A673 (cell line): ENCODE data around the gene TM4SF18. TPM values are rescaled to one million over a fixed set of nuclear protein-coding genes. Genes with fewer than 3 reads are reported as not detected.

Experiments
- BruUV-seq: library from RNA; stranded (reverse); fragments of 400-500 nt; replicated peaks from 2 replicates; lab custom pipeline; 2021; lab: Mats Ljungman, UMichigan
- CTCF ChIA-PET: fragments of 300-600 bp; sonication (Branson Sonifier 250); formaldehyde crosslinking; loops from one replicate; lab custom pipeline; 2022; ENCODE audit warnings: antibody characterized with exemption; lab: Charles Lee
- POLR2A ChIA-PET: fragments of 300-600 bp; sonication (Branson Sonifier 250); formaldehyde crosslinking; loops from one replicate; lab custom pipeline; 2022; ENCODE audit warnings: antibody characterized with exemption; ENCODE audit not compliant: low non-redundant PET; lab: Charles Lee
- DNase-seq: peaks from one replicate; pipeline ENCODE4 v3.0.0-alpha.2; 2015; ENCODE audit warnings: low spot score
- H3K27ac ChIP-seq: fragments of 200-600 bp; sonication (generic); 2 replicates; pipeline ENCODE4 v1.5.1; 2016; ENCODE audit warnings: mixed run types, low read depth, mild to moderate bottlenecking, mixed read lengths, antibody characterized with exemption, low read length; ENCODE audit not compliant: poor library complexity, severe bottlenecking
- H3K27me3 ChIP-seq: fragments of 200-600 bp; sonication (generic); replicated peaks from 2 replicates; pipeline ENCODE4 v1.6.1; 2017; ENCODE audit warnings: mixed run types, low read depth, mild to moderate bottlenecking, mixed read lengths, antibody characterized with exemption, low read length; ENCODE audit not compliant: insufficient read depth, poor library complexity
- H3K36me3 ChIP-seq: fragments of 200-600 bp; sonication (generic); 2 replicates; pipeline ENCODE4 v1.6.1; 2016; ENCODE audit warnings: mixed run types, mild to moderate bottlenecking, mixed read lengths, antibody characterized with exemption, low read length; ENCODE audit not compliant: insufficient read depth, poor library complexity, severe bottlenecking
- H3K4me1 ChIP-seq: fragments of 200-600 bp; sonication (generic); 2 replicates; pipeline ENCODE4 v1.6.1; 2017; ENCODE audit warnings: mixed run types, mild to moderate bottlenecking, mixed read lengths, antibody characterized with exemption, low read length; ENCODE audit not compliant: insufficient read depth, poor library complexity, severe bottlenecking
- H3K4me3 ChIP-seq: fragments of 200-600 bp; sonication (generic); 2 replicates; pipeline ENCODE4 v1.5.1; 2016; ENCODE audit warnings: low read depth, mixed run types, mild to moderate bottlenecking, mixed read lengths, low read length; ENCODE audit not compliant: poor library complexity, severe bottlenecking
- H3K9me3 ChIP-seq: fragments of 200-600 bp; sonication (generic); 2 replicates; pipeline ENCODE4 v1.6.1; 2016; ENCODE audit warnings: mixed run types, low read depth, mild to moderate bottlenecking, mixed read lengths, antibody characterized with exemption, low read length; ENCODE audit not compliant: poor library complexity, severe bottlenecking
- CTCF ChIP-seq: fragments of 300-800, 200-600 bp; sonication (generic); conservative IDR thresholded peaks from 2 replicates; pipeline ENCODE4 v1.5.1; 2017; ENCODE audit warnings: low read depth, mild to moderate bottlenecking, antibody characterized with exemption, low read length, moderate library complexity, mixed read lengths
- EZH2 ChIP-seq: fragments of 200-600 bp; sonication (generic); IDR thresholded peaks from 2 replicates; pipeline ENCODE4 v1.6.1; 2017; ENCODE audit warnings: borderline replicate concordance, low read depth, mild to moderate bottlenecking, mixed read lengths, antibody characterized with exemption, low read length; ENCODE audit not compliant: poor library complexity, severe bottlenecking
- intact Hi-C: fragments of 100-400 bp; cut with micrococcal nuclease; formaldehyde crosslinking; loops from one replicate; pipeline ENCODE4 v1.10.0; 2022; ENCODE audit not compliant: unreplicated experiment
- total RNA-seq: library from RNA; stranded (reverse); gene quantifications from 2 replicates; pipeline ENCODE4 v1.2.3, GENCODE V29; 2021

Gene TM4SF18
- total RNA-seq, 1 experiment from 2014 or later: 1.5 TPM

- Histone ChIP-seq H3K4me1 (no peaks in the 10 kb centered on the region), H3K9me3 (no peaks in the 10 kb centered on the region), H3K36me3 (no peaks in the 10 kb centered on the region), H3K27ac (no peak overlapping the region), H3K4me3 (no peak overlapping the region), H3K27me3 (no peaks in the 10 kb centered on the region)
- no TSS peak for BruUV-seq
- TF ChIP-seq EZH2: no peak
- no peak for TF ChIP-seq CTCF
- intact Hi-C loops: no loop called here
- DNase-seq: no peak
- POLR2A ChIA-PET: no interaction called here
- CTCF ChIA-PET: no interaction called here
Observed at GRCh38 chr3:149288655-149289054, 44.8 kb downstream of the TM4SF18 start.

DNA sequence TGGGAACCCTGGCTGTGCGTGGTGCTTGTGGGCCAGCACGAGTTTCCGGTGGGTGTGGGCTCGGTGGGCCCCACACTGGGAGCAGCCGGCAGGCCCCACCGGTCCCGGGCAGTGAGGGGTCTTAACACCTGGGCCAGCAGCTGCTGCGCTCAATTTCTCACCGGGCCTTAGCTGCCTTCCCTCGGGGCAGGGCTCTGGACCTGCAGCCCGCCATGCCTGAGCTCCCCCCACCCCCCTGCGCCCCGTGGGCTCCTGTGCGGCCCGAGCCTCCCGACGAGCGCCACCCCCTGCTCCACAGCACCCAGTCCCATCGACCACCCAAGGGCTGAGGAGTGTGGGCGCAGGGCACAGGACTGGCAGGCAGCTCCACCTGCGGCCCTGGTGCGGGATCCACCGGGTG is 49.4 kb downstream of the TM4SF18 start:
- intact Hi-C loops: no loop called here
- Histone ChIP-seq H3K4me1 (no peaks in the 10 kb centered on the region), H3K27me3 (no peaks in the 10 kb centered on the region), H3K27ac (no peak overlapping the region), H3K4me3 (no peak overlapping the region), H3K36me3 (no peaks in the 10 kb centered on the region), H3K9me3 (no peaks in the 10 kb centered on the region)
- BruUV-seq: no TSS peak
- no peak for TF ChIP-seq EZH2
- TF ChIP-seq CTCF: no peak
- CTCF ChIA-PET: no interaction called here
- POLR2A ChIA-PET: no interaction called here
- DNase-seq: no peak

- Histone ChIP-seq H3K4me1 (no peaks in the 10 kb centered on the region), H3K27me3 (no peaks in the 10 kb centered on the region), H3K4me3 (no peak overlapping the region), H3K9me3 (no peaks in the 10 kb centered on the region), H3K36me3 (no peaks in the 10 kb centered on the region), H3K27ac (no peak overlapping the region)
- no peak for DNase-seq
- no TSS peak for BruUV-seq
- intact Hi-C loops: no loop called here
- POLR2A ChIA-PET: no interaction called here
- CTCF ChIA-PET: no interaction called here
- TF ChIP-seq CTCF: no peak
- no peak for TF ChIP-seq EZH2
Observed at GRCh38 chr3:149283401-149283800, 50.0 kb downstream of the TM4SF18 start.
